ENCODE data around the gene VSIR. TPM values are rescaled to one million over a fixed set of nuclear protein-coding genes. Genes with fewer than 3 reads are reported as not detected.

Gene VSIR
- total RNA-seq, 2 donors from 2014 or later: 14.8 to 17.1 TPM

DNA sequence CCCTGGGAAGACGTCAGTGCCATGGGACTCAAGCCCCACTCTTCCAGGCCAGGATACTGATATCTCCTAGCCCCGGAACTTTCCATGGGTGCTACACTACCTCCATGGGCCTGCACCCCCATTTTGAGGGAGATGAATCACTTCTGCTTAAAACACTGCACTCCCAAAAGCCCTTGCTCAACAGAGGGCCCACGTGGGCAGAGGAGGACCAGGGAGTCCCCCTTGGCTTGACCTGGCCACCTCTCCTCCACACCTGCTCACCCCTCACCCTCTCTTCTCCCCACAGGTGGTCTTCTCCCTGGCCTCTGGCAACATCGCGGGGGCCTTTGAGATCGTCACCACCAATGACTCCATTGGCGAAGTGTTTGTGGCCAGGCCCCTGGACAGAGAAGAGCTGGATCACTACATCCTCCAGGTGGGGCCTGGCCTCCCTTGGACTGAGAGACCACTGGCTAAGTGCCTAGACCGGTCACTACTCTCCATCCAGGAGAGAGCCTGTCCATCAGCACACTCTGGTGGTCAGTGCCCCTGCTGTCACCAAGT is 33.9 kb downstream of the VSIR start:
- Histone ChIP-seq H3K27ac (no peak overlapping the region), H3K9me3 (no peaks in the 10 kb centered on the region), H3K36me3 (replicated peaks in 1 of 2; ENCODE audit: insufficient read depth in 1 of 2, low read depth in 2 of 2) (no peaks in the 10 kb centered on the region), H3K4me1 (peaks cover 20% of the 10 kb centered on the region), H3K4me3 (no peak overlapping the region), H3K27me3 (no peaks in the 10 kb centered on the region)
- ATAC-seq (no peak), DNase-seq (no peak)
- no peak for TF ChIP-seq POLR2A (IDR thresholded peaks at IDR 0.05)
- TF ChIP-seq, protein P1, sequence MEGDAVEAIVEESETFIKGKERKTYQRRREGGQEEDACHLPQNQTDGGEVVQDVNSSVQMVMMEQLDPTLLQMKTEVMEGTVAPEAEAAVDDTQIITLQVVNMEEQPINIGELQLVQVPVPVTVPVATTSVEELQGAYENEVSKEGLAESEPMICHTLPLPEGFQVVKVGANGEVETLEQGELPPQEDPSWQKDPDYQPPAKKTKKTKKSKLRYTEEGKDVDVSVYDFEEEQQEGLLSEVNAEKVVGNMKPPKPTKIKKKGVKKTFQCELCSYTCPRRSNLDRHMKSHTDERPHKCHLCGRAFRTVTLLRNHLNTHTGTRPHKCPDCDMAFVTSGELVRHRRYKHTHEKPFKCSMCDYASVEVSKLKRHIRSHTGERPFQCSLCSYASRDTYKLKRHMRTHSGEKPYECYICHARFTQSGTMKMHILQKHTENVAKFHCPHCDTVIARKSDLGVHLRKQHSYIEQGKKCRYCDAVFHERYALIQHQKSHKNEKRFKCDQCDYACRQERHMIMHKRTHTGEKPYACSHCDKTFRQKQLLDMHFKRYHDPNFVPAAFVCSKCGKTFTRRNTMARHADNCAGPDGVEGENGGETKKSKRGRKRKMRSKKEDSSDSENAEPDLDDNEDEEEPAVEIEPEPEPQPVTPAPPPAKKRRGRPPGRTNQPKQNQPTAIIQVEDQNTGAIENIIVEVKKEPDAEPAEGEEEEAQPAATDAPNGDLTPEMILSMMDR (IDR thresholded peaks at IDR 0.05): no peak
- intact Hi-C loops (cut with DNase I): no loop called here
- 82 to 84% methylated on average over 7 to 8 of the region's 8 CpGs for WGBS, 2 donors

DNA sequence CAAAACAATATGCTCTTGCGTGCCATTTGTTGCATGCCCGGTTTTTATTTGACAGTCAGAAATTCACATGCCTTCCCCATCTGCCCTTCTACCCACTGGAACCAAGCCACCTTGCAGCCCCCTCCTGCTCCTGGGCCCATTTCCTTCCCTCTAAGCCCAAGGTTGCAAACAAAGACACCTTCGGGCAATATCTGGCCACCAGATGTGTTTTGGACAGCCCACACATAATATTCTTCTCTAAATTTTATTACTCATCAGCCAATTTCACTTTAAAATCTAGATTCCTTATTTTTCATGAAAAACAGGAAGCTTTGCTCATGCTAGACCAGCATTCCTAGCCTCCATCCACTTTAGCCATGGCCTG is 35.5 kb downstream of the VSIR start:
- DNase-seq: no peak
- H3K4me1 ChIP-seq: peaks cover 20% of the 10 kb centered on the region
- 63 to 69% methylated on average over 3 of the region's 3 CpGs for WGBS, 2 donors
- TF ChIP-seq, protein P1 (IDR thresholded peaks at IDR 0.05): no peak
- TF ChIP-seq POLR2A (IDR thresholded peaks at IDR 0.05): no peak
- intact Hi-C loops (cut with DNase I): no loop called here
- no peak for ATAC-seq
- H3K27me3 ChIP-seq: no peaks in the 10 kb centered on the region
- H3K27ac ChIP-seq: peak overlapping the region in 3 of 4 donors; percentile 29 to 70 (median 63)
- no peaks in the 10 kb centered on the region for H3K9me3 ChIP-seq
- H3K4me3 ChIP-seq: no peak overlapping the region
- H3K36me3 ChIP-seq (replicated peaks in 1 of 2; ENCODE audit: insufficient read depth in 1 of 2, low read depth in 2 of 2): no peaks in the 10 kb centered on the region

DNA sequence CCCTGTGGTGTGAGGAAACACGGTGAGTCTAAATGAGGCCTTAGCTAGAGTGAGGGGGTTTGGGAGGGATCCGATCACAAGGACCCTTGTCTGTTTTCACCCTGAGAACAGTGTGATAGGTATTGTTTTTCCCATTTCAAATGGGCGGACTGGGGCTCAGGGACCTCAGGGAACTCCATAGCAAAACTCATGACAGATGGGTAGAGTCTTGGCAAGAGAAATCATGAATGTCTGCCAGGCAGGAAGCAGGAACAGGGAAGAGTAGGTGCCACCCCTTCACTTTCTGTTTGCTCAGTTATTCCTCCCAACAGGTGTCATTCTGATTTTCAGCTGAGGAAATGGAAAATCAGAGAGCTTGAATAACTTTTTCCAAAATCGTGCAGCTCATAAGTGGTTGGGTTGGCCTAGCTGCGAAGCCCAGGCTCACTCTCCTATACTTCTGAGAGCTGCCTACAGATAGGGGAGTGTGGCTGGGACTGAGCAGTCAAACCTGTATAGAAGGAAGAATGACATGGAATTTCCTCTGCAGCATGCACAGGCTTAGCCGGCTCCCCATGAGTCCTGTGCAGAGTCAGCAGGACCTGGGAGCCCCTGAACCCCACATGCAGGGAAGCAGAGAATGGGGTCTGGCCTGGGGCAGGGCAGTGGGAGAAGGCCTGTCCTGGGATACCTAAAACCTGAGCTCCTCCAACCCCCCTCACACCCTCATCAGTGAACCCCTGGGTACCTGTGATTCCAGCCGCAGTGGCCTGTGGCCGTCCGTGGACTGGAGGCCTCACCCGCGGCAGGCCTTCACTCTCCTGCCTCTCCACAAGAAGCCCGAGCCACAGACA is 36.1 kb downstream of the VSIR start:
- intact Hi-C loops (cut with DNase I): no loop called here
- H3K36me3 ChIP-seq (replicated peaks in 1 of 2; ENCODE audit: insufficient read depth in 1 of 2, low read depth in 2 of 2): no peaks in the 10 kb centered on the region
- 71 to 75% methylated on average over 12 of the region's 12 CpGs for WGBS, 2 donors
- TF ChIP-seq, protein P1 (IDR thresholded peaks at IDR 0.05): no peak
- no peak for TF ChIP-seq POLR2A (IDR thresholded peaks at IDR 0.05)
- peak overlapping the region; percentile 35 to 70 (median 55) for H3K27ac ChIP-seq
- H3K9me3 ChIP-seq: no peaks in the 10 kb centered on the region
- DNase-seq: peak in 2 of 4 donors; percentile 40 to 57
- peaks cover 20% of the 10 kb centered on the region for H3K4me1 ChIP-seq
- ATAC-seq: peak; percentile 73
- H3K27me3 ChIP-seq: no peaks in the 10 kb centered on the region
- no peak overlapping the region for H3K4me3 ChIP-seq

DNA sequence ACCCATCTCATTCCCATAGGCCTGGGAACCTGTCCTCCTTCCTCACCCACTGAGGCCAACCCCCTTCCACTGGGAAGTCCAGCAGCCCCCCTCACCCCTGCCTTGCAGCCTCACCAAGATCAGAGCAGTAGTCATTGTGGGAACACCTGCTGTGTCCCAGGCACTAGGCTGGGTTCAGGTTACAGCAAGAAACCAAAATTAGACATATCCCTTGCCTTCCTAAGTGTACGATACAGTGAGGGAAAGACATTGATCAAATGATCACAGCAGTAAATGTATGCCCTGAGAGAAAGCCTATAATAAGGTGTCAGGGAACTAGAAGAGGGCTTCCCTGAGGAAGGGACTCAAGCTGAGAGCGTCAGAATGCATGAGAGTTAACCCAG is 36.8 kb downstream of the VSIR start:
- 82 to 91% methylated on average over 2 of the region's 2 CpGs for WGBS, 2 donors
- Histone ChIP-seq H3K27me3 (no peaks in the 10 kb centered on the region), H3K27ac (peak overlapping the region in 3 of 4 donors; percentile 47 to 70 (median 63)), H3K4me1 (peaks cover 20% of the 10 kb centered on the region), H3K36me3 (replicated peaks in 1 of 2; ENCODE audit: insufficient read depth in 1 of 2, low read depth in 2 of 2) (no peaks in the 10 kb centered on the region), H3K4me3 (no peak overlapping the region), H3K9me3 (no peaks in the 10 kb centered on the region)
- DNase-seq: no peak
- TF ChIP-seq, protein P1 (IDR thresholded peaks at IDR 0.05): no peak
- TF ChIP-seq POLR2A (IDR thresholded peaks at IDR 0.05): no peak
- no peak for ATAC-seq
- intact Hi-C loops (cut with DNase I): no loop called here
